ENCODE results near the gene IL32.
"Not testable (repeated sequence)": the region's sequence is repeated elsewhere in the genome, so short reads cannot be mapped to it uniquely, and the experiment has no call there.

The IL32 gene

DNA sequence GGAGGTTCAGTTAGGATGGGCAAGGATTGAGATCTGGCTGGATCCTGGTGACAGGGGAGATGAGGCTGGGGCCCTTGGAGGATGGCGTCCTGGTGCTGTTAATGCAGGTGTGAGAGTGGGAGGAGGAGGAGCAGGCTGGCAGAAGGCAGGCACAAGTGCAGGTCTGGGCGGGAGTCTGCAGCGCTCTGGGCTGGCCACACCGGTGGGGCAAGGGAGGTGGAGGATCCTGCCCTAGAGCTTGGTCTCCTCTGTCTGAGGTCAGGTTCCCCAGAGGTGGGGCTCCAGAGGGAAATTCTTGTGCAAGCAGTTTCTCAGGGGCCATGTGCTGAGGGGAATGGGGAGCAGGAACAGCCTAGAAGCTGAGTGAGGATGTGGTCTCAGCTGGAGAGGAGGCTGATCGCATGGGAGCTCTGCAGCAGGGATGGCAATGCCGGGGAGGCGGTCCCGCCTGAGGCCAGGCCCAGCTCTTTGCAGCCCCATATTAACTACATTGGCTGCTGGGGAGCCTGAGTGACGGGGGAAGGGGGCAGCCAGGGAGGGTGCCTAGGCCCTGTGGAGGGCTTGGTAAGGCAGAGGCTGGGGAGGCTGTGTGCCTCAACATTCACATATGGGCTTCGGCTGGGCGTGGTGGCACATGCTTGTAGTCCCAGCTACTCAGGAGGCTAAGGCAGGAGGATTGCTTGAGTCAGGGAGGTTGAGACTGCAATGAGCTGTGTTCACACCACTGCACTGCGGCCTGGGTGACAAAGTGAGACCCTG is 12.7 kb upstream of the IL32 start:
- not testable (repeated sequence) for DNase-seq

DNA sequence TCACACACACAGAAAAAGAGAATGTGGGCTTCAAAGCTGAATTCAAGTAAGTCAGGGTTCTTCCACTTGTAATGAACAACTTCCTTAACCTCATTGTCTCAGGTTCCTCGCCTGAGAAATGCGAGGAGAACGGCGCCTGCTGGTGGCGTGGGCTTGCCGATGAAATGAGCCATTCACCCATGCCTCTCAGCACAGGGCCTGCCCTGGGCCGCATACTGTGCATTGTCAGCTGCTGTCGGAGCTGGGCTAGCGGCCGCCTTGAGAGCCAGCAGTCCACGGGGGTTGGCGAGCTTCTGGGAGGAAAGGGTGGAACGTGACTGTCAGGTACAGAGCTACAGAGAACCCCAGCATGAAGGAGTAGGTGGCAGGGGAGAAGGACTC is 12.1 kb upstream of the IL32 start:
- DNase-seq: not testable (repeated sequence)

GRCh38 chr16:3054965-3055733 is 10.3 kb upstream of the IL32 start:
- no peak for DNase-seq

DNA sequence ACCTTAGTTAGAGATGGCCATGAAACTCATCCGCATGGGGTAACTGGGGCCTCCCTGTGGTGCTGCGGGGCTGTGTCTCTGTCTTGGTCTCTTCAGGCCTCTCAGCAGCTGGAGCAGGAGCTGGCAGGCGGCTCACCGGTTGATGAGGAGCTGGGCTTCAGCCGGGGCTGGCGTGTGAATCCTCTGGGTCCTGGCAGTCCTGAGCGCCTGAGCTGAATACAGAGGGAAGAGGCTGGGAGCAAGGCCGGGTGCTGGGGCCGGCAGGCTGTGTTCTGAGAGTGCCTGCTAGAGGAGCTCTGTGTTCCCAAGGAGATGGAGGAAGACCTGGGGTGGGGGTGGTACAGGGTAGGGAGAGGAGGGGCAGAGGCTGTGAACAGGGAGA is 9.7 kb upstream of the IL32 start:
- DNase-seq: not testable (repeated sequence)

DNA sequence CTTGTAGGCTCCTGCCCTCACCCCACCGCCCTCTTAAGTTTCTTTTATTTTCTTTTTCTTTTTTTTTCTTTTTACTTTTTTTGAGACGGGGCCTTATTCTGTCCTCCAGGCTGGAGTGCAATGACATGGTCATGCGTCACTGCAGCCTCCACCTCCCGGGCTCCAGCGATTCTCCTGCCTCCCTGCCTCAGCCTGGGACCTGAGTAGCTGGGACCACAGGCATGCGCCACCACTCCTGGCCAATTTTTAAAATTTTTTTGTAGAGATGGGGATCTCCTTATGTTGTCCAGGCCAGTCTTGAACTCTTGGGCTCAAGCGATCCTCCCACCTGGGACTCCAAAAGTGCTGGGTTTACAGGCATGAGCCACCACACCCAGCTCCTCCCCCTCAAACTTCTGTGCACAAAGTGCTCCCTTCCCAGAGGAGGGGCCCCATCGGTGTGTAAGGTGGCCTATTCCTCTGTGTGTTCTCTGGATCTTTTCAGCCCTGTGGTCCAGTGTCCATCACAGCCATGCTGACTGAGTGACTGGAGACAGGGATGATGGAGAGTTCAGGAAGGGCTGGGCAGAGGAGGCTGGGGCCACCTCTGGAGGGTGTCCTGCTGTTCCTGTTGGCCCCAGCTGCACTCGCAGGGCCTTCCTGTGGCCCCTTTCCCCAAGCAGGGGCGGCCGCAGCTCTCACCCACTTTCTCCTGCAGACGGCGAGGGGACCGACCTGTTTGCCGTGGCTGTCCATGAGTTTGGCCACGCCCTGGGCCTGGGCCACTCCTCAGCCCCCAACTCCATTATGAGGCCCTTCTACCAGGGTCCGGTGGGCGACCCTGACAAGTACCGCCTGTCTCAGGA is 8.9 kb upstream of the IL32 start:
- no peak for DNase-seq

- no peak for DNase-seq
Measured at GRCh38 chr16:3057181-3058138, 8.0 kb upstream of the IL32 start.

DNA sequence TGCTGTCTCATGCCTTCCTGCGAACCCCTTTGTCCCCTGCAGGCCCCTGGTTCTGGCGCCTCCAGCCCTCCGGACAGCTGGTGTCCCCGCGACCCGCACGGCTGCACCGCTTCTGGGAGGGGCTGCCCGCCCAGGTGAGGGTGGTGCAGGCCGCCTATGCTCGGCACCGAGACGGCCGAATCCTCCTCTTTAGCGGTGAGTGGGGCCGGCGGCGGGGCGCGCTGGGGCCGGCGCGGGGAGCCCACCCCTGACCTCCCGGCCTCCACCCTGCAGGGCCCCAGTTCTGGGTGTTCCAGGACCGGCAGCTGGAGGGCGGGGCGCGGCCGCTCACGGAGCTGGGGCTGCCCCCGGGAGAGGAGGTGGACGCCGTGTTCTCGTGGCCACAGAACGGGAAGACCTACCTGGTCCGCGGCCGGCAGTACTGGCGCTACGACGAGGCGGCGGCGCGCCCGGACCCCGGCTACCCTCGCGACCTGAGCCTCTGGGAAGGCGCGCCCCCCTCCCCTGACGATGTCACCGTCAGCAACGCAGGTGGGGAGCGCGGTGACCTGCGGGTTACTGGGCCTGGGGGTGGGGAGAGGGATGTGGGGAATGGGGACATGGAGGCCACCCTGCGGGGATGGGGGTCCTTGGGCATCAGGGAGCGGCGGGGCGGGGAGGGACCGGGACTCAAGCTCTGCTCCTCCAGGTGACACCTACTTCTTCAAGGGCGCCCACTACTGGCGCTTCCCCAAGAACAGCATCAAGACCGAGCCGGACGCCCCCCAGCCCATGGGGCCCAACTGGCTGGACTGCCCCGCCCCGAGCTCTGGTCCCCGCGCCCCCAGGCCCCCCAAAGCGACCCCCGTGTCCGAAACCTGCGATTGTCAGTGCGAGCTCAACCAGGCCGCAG is 7.1 kb upstream of the IL32 start:
- DNase-seq: peak; percentile 37

GRCh38 chr16:3059041-3059722 is 6.3 kb upstream of the IL32 start:
- DNase-seq: peak; percentile 84

GRCh38 chr16:3059723-3060242 is 5.7 kb upstream of the IL32 start:
- DNase-seq: no peak

DNA sequence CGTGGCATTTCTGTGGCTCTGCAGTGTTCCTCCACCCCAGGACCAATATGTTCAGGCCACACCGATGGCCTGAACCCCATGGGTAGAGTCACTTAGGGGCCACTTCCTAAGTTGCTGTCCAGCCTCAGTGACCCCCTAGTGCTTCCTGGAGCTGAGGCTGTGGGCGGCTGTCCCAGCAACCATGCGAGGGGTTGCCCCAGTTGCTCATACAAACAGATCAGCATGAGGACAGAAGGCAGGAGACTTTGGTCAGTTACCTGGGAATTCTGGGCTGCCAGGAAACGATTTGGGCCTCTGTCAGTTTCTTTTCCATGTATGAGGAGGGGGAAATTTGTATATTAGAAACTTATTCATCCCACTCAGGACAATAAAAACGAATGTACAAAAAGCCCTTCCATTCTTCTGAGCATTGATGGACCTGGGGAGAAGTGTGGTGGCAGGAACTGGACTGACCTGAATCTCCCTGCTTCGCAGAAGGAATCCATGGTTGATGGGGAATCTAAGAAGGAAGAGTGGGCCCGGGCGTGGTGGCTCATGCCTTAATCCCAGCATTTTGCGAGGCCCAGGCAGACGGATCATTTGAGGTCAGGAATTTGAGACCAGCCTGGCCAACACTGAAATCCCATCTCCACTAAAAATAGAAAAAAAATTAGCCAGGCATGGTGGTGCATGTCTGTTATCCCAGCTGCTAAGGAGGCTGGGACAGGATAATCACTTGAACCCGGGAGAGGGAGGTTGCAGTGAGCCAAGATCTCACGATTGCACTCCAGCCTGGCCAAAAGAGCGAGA is 4.9 kb upstream of the IL32 start:
- no peak for DNase-seq

DNA sequence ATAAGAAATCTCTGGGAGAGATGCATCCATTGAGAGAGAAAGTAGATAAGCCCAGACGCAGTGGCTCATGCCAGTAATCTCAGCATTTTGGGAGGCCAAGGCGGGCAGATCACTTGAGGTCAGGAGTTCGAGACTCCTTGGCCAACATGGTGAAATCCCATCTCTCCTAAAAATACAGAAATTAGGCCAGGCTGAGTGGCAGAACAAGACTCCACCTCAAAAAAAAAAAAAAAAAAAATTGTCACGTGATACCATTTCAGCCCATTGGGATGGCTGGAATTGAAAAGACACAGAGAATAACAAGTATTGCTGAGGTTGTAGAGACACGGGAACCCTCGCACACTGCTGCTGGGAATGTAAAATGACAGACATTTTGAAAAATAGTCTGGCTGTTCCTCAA is 2.9 kb upstream of the IL32 start:
- no peak for DNase-seq

GRCh38 chr16:3063625-3064386 is 1.6 kb upstream of the IL32 start:
- DNase-seq: no peak

- DNase-seq: no peak
Measured at GRCh38 chr16:3065742-3066439, 451 bp downstream of the IL32 start.

DNA sequence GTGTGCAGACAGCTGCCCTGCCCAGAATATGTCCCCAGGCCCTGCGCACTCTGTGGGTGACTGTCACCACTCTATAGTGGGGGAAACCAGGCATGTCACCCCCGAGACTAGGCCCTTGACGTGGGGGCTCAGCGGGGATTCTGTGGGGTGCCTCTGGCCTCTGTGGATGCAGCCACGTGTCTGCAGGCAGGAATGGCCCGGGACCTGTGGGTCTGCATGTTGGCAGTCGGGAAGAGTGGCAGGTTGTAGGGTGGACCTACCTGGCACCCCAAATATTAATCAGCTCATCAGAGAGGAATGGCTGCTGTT is 954 bp downstream of the IL32 start:
- no peak for DNase-seq

DNA sequence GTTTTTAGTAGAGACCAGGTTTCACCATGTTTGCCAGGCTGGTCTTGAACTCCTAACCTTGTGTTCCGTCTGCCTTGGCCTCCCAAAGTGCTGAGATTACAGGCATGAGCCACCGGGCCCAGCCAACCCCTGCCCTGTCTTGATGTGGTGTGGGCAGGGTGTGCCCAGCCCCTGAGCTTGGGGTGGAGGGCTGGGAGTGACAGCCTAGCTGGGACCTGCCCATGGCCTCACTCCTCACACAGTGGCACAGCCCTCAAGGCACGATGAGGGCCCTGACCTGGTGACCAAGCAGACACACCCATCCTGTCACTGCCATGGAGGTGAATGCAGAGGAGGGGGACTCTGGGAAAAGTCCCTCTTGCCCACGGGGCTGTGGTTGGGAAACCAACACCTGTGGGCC is 3.0 kb downstream of the IL32 start:
- DNase-seq: no peak

DNA sequence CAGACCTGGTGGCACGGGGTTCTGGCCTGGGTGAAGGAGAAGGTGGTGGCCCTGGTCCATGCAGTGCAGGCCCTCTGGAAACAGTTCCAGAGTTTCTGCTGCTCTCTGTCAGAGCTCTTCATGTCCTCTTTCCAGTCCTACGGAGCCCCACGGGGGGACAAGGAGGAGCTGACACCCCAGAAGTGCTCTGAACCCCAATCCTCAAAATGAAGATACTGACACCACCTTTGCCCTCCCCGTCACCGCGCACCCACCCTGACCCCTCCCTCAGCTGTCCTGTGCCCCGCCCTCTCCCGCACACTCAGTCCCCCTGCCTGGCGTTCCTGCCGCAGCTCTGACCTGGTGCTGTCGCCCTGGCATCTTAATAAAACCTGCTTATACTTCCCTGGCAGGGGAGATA is 3.7 kb downstream of the IL32 start:
- not testable (repeated sequence) for DNase-seq

DNA sequence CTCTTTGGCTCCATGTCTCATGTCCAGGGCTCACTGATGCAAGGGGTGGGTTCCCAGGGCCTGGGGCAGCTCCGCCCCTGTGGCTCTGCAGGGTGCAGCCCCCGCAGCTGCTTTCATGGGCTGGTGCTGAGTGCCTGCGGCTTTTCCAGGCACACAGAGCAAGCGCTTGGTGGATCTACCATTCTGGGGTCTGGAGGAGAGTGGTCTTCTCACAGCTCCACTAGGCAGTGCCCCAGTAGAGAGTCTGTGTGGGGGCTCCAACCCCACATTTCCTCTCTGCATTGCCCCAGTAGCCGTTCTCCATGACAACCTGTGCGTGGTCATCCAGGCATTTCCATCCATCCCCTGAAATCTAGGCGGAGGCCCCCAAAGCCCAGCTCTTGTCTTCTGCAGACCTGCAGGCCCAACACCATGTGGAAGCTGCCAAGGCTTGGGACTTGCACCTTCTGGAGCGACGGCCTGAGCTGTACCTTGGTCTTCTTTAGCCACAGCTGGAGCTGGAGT is 5.2 kb downstream of the IL32 start:
- DNase-seq: no peak

DNA sequence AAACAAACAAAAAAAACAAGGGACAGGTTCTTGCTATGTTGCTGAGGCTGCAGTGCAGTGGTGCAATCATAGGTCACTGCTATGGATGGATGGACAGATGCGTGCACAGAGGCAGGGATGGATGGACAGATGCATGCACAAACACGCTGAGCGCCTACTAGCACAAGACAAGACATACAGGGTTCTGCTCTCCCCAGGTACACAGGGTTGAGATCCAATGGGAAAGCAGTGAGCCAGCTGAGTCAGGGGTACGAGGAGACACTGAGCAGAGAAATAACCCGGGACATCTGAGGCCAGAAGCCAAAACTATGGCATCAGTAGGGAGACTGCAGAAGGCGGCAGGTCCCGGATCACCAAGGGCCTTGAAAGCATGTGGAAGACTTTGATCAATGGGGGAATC is 6.2 kb downstream of the IL32 start:
- no peak for DNase-seq
